ENCODE data around the gene NPRL2. TPM values are rescaled to one million over a fixed set of nuclear protein-coding genes. Genes with fewer than 3 reads are reported as not detected.
A peak's percentile ranks its signal among the peaks of the same experiment; 100 is the strongest.

Gene NPRL2
- polyA plus RNA-seq, 1 experiment: 45.0 TPM

DNA sequence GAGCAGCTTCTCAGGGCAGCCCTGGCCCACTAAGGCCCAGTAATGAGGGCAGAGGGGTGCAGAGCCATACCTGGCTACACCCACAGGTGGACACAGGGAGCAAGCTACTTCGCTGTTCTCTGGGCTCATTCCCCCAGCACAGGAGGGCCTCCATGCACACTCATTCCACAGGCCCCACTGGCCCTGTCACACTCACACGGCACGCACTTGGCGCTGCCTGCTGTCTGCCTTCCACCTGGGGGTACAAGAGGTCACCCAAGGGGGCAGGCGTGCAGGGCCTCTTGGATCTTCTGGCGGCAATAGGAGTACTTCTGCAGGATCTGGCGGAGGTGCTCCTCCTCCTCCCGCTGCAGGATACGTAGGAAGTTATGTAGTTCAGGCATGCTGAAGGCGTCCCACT, 20.2 kb downstream of the NPRL2 start:
- ChIA-PET POLR2A (no interaction called here), CTCF (no interaction called here)
- Histone ChIP-seq H3K4me3 (ENCODE audit: low read depth, low read length) (no peak overlapping the region), H3K27me3 (ENCODE audit: control insufficient read depth, insufficient read depth, low read length) (no peaks in the 10 kb centered on the region), H3K36me3 (ENCODE audit: control insufficient read depth, insufficient read depth, low read length) (peaks cover 27% of the 10 kb centered on the region)
- TF ChIP-seq, protein P1, sequence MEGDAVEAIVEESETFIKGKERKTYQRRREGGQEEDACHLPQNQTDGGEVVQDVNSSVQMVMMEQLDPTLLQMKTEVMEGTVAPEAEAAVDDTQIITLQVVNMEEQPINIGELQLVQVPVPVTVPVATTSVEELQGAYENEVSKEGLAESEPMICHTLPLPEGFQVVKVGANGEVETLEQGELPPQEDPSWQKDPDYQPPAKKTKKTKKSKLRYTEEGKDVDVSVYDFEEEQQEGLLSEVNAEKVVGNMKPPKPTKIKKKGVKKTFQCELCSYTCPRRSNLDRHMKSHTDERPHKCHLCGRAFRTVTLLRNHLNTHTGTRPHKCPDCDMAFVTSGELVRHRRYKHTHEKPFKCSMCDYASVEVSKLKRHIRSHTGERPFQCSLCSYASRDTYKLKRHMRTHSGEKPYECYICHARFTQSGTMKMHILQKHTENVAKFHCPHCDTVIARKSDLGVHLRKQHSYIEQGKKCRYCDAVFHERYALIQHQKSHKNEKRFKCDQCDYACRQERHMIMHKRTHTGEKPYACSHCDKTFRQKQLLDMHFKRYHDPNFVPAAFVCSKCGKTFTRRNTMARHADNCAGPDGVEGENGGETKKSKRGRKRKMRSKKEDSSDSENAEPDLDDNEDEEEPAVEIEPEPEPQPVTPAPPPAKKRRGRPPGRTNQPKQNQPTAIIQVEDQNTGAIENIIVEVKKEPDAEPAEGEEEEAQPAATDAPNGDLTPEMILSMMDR (IDR thresholded peaks at IDR 0.05; ENCODE audit: insufficient read depth, low read depth, low read length): no peak
- DNase-seq (ENCODE audit: low read depth): no peak

DNA sequence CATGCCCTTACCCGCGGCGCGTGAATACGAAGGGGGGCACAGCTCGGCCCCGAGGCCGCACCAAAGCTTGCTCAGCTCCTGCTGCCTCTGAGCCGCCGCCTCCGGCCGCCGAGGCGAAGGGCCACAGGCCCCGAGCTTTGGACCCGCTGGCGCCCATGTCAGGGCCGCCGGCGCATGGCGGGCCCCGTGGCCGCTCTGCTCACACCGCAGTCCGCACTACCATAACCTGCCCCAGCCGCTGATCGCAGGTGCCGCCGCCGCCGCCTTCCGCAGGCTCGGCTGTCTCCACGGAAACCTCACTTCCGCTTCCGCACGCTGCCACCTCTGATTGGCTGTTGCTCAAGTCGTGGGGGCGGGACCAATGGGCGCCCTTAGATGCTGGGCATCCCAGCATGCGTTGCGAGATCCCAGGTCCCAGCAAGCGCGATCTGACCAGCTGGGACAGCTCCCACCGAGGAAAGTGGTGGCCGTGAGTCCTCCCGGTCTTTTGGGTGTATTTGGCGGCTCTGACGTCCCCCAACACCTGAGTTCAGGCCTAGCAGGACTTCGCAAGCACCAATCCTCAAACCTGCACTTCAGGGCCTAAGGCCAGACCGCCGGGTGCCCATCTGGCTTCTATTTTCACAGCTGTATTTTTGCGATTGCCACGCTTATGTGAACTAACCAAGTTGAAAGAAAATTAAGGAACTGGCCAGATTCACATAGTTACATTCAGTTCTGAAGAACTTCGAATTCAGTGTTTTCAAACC, 22.5 kb downstream of the NPRL2 start, which contains the start of gene TUSC2:
Gene TUSC2 (minus strand): TSS at position 281 of the 749 bp plus-strand sequence. CDS start 124 bp downstream, at position 157.
- Histone ChIP-seq H3K36me3 (ENCODE audit: control insufficient read depth, insufficient read depth, low read length) (peaks cover 27% of the 10 kb centered on the region), H3K4me3 (ENCODE audit: low read depth, low read length) (peak within 1 kb of the TSS; percentile 72), H3K27me3 (ENCODE audit: control insufficient read depth, insufficient read depth, low read length) (no peaks in the 10 kb centered on the region)
- CTCF ChIA-PET: interaction anchor here (0.9 to 2.1 kb wide), 6 partner anchors 9 to 134 kb away, joined by 4 to 11 read pairs (median 5); partner anchors contain the start of genes GNAI2 and SEMA3B
- TF ChIP-seq, protein P1 (IDR thresholded peaks at IDR 0.05; ENCODE audit: insufficient read depth, low read depth, low read length): no peak
- peak; percentile 74 for DNase-seq (ENCODE audit: low read depth)
- POLR2A ChIA-PET: interaction anchor here (1.6 kb wide), 1 partner anchor 9 kb away, joined by 5 read pairs; no protein-coding TSS in a partner anchor

DNA sequence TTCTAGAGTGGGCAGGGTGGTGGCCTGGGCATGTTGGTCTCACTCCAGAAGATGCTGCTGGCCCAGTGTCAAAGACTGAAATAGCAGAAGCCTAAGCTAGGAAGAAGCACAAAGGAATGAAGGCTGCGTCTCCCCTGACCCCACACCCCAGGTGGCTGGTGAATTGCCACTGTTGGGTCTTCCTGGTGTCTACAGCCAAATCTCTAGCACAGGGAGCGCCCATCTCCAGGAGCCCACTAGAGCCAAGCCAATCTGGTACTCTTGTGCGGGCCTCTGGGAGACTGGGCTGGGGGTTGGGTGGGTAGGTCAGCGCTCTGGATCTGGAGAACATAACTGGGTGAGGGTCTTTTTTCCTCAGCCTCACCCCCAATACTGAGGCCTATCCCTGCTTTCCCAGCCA, 23.4 kb downstream of the NPRL2 start:
- Histone ChIP-seq H3K4me3 (ENCODE audit: low read depth, low read length) (peak overlapping the region; percentile 72), H3K36me3 (ENCODE audit: control insufficient read depth, insufficient read depth, low read length) (peaks cover 26% of the 10 kb centered on the region), H3K27me3 (ENCODE audit: control insufficient read depth, insufficient read depth, low read length) (no peaks in the 10 kb centered on the region)
- DNase-seq (ENCODE audit: low read depth): no peak
- CTCF ChIA-PET: interaction anchor here (1.6 to 2.1 kb wide), 4 partner anchors 10 to 133 kb away, joined by 5 to 11 read pairs (median 6); partner anchors contain the start of gene SEMA3B
- POLR2A ChIA-PET: interaction anchor here (1.6 kb wide), 1 partner anchor 10 kb away, joined by 5 read pairs; no protein-coding TSS in a partner anchor
- TF ChIP-seq, protein P1 (IDR thresholded peaks at IDR 0.05; ENCODE audit: insufficient read depth, low read depth, low read length): no peak

DNA sequence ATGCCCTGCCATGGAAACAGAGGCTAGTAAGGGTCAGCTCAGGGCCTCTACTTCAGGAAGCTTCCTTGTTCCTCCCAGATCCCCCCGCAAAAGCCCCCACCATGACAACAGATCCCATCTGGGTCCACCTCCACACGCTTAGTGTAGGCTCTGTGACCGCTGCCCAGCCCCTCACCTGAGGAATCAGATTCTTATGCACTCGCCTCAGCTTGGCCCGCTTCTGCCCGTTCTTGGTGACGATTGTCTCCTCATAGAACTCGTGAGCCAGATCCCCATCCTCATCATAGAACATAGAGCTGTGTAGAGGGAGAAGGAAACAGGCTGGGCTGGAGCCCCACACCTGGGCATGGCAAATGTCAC, 24.4 kb downstream of the NPRL2 start:
- Histone ChIP-seq H3K36me3 (ENCODE audit: control insufficient read depth, insufficient read depth, low read length) (peaks cover 16% of the 10 kb centered on the region), H3K4me3 (ENCODE audit: low read depth, low read length) (no peak overlapping the region), H3K27me3 (ENCODE audit: control insufficient read depth, insufficient read depth, low read length) (no peaks in the 10 kb centered on the region)
- POLR2A ChIA-PET: no interaction called here
- TF ChIP-seq, protein P1 (IDR thresholded peaks at IDR 0.05; ENCODE audit: insufficient read depth, low read depth, low read length): no peak
- CTCF ChIA-PET: interaction anchor here (0.9 kb wide), 1 partner anchor 133 kb away, joined by 3 read pairs; no protein-coding TSS in a partner anchor
- no peak for DNase-seq (ENCODE audit: low read depth)

DNA sequence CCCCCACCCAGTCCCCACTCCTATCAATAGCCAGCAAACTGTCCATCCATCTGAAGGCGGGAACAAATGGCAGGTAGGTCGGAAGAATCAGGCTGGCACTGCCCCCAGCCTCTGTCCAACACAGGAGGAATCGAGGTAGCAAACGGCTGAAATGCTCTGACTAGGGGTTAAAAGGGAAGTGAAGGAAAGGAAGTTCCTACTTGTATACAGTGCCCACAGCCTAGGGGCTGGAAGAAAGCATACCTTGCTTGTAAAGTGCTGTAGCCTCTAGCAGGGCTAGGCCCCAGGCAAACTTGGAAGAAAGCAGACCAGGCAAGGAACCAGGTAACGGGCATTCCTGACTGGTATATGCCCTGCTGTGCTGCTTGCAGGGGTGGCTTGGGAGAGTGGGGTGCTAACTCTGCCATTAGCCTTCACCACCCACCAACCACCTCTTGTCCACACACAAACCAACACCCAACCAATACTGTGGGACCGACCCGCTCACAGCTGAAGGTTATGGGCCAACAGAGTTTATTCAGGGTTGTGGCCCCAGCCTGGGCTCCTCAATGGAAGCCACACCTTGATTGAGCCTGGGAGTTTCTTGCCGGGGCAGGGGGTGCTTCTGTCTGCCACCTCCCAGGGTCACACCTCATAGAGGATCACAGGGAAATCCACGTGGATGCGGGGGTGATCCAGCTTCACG, 24.9 kb downstream of the NPRL2 start:
- no peaks in the 10 kb centered on the region for H3K27me3 ChIP-seq (ENCODE audit: control insufficient read depth, insufficient read depth, low read length)
- TF ChIP-seq, protein P1 (IDR thresholded peaks at IDR 0.05; ENCODE audit: insufficient read depth, low read depth, low read length): no peak
- CTCF ChIA-PET: interaction anchor here (0.8 to 3.0 kb wide), 6 partner anchors 10 to 132 kb away, joined by 3 to 32 read pairs (median 14); no protein-coding TSS in a partner anchor
- H3K4me3 ChIP-seq (ENCODE audit: low read depth, low read length): no peak overlapping the region
- POLR2A ChIA-PET: no interaction called here
- peaks cover 12% of the 10 kb centered on the region for H3K36me3 ChIP-seq (ENCODE audit: control insufficient read depth, insufficient read depth, low read length)
- DNase-seq (ENCODE audit: low read depth): no peak
